LHCN-M2 (cell line): ENCODE results near the gene CORO7. TPM values are rescaled to one million over a fixed set of nuclear protein-coding genes. Genes with fewer than 3 reads are reported as not detected.

Experiments
- DNase-seq: peaks from one replicate; pipeline ENCODE4 v3.0.0-alpha.2; 2012; ENCODE audit warnings: low read depth
- total RNA-seq: library from RNA; depleted of rRNA; stranded (reverse); fragments of >200 nt; gene quantifications from 2 replicates; pipeline ENCODE4 v1.2.3, GENCODE V29; 2014; rRNA removed

CORO7 gene
- total RNA-seq, 1 experiment from 2014 or later, result 34.8 TPM

DNA sequence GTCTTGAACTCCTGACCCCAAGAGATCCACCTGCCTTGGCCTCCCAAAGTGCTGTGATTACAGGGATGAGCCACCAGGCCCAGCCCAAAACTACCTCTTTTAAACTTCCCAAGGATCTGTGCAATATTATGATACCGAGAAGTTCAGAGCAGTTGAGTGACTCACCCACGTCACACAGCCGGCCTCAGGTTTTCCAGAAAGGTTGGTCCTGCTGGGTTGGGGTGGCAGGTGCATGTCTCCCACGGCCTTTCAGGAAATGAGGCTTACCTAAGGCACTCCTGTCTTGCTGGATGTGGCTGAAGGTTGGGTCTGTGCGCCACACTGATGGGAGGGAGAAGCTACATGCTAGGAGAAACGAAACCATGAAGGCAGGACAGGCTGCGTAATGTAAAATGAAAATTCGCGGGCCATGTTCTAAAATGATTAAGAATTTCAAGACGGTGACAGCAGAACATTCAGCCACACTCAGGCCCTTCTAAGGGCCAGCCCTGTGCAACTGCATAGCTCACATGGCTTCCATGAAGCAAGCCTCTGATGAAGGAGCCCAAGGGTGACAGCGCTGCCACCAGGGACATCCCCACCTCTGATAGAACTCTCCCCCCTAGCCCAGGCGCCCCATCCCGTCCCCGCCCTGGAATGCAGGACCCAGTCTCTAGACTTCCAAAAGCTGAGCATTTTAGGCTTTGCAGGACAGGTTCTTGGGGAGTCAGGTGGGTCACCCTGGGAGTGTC is 107.1 kb downstream of the CORO7 start:
- no peak for DNase-seq

DNA sequence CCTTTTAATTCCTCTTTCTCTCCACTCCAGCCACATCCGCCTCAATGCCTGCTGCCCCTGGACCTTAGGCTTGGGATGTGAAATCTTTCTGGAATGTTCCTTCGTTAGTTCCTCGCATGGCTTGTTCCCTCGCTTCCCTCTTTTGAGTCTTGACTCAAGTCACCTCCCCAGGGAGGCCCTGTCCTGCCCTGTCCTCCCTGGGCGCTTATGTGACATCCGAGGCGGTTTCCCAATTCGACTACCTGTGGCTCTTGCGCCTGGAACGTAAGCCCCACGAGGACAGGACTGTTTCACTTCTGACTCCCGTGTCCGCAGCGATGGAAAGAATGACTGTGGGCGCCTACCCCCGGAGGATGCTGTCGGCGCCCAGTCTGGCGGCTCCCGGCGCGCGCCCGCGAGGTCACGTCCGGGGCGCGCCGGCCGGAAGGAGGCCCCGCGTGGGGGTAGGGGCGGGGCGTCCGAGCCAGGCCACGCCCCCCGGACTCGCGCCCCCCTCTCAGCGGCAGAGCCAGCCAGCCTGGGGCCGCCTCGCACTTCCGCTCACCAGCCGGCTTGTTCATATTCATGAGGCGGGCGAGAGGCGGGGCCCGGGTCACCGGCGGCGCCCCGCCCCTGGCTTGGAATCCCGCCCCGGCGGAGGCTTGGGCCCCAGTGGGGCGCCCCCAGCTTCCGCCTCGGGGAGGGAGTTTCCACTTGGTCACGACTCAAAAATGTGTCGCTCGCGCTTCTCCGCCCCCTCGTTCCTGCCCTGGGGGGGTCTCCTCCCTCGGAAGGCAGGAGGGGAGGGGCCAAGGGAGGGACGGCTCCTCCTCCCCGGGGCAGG is 109.0 kb downstream of the CORO7 start:
- DNase-seq, result peak; percentile 85

DNA sequence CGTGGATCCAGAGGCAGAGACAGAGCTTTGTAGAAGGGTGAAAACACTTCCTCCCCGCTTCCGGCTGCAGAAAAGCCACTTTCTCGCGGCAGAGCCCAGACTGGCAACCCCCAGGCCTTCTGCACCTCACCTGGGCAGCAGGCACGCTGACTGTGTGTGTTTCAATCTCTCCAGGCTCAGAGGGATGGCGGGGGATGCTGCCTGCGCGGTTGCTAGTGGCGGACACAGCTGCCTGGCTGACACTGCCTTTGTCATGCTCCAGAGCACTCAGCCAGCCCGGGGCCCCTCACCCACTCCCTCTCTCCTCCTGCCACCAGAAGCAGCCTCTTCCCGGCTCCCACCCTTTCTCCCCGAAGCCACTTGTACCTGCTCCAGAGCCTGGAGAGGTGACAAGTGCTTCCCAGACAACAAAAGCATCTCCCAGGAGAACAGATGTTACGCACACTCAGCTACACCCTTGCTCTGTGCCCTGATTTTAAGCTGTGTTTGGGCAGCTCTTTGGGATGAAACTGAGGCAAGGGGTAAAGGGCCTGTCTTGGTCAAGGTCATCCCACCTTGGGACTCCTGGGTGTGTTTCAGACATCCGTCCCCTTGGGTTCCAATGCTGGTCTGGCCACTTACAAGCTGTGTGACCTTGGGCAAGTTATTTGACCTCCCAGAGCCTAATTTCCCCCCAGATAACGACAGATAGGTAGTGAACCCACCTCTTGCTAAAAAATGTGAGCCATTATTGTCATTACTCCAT is 109.8 kb downstream of the CORO7 start:
- no peak for DNase-seq

Other genes starting within 250 kb of the CORO7 start
- gene SRL, start 174.5 kb downstream of the CORO7 start, total RNA-seq, result not detected in 2 replicates
- gene TFAP4, start 143.6 kb downstream of the CORO7 start, total RNA-seq, result 7.0 and 11.1 TPM in 2 replicates
- 1.1 and 1.3 TPM in 2 replicates for gene GLIS2, start 100.5 kb downstream of the CORO7 start, total RNA-seq
- gene PAM16, start 65.3 kb downstream of the CORO7 start, total RNA-seq, result 48.1 and 62.2 TPM in 2 replicates
- 7.1 and 12.5 TPM in 2 replicates for gene VASN, start 44.7 kb downstream of the CORO7 start, total RNA-seq
- gene DNAJA3, start 9.3 kb upstream of the CORO7 start, total RNA-seq, result 64.2 and 69.4 TPM in 2 replicates
- 27.6 and 40.7 TPM in 2 replicates for gene NMRAL1, start 58.0 kb upstream of the CORO7 start, total RNA-seq
- gene HMOX2, start 59.8 kb upstream of the CORO7 start, total RNA-seq, result 48.6 and 49.9 TPM in 2 replicates
- gene CDIP1, start 122.2 kb upstream of the CORO7 start, total RNA-seq, result 19.5 and 24.9 TPM in 2 replicates
- 0.06 TPM in 1 of 2 replicates, not detected in the other for gene C16orf96, start 139.7 kb upstream of the CORO7 start, total RNA-seq
- gene UBALD1, start 198.3 kb upstream of the CORO7 start, total RNA-seq, result 4.5 and 7.7 TPM in 2 replicates
- 25.5 and 26.6 TPM in 2 replicates for gene MGRN1, start 208.2 kb upstream of the CORO7 start, total RNA-seq